CD14-positive monocyte (primary cell): Measurements from ENCODE around the gene DNPEP. TPM values are rescaled to one million over a fixed set of nuclear protein-coding genes. Genes with fewer than 3 reads are reported as not detected.

Experiments used
- DNase-seq, 3 donors: peaks; one replicate each; pipeline ENCODE4 v3.0.0-alpha.2; 2011 to 2022
- H2AFZ ChIP-seq: 2 replicates; pipeline ENCODE4 v1.6.0; 2012; ENCODE audit warnings: mild to moderate bottlenecking, low read depth, low read length, inconsistent platforms; ENCODE audit not compliant: insufficient read depth, poor library complexity, severe bottlenecking
- H3K27ac ChIP-seq, 2 donors: 1 replicate in 1 of 2; 2 replicates in 1 of 2; pipeline ENCODE4 v1.5.1; 2012 to 2013; ENCODE audit warnings: low read length in 2 of 2, control low read depth in 1 of 2, inconsistent platforms in 1 of 2, low read depth in 1 of 2, mild to moderate bottlenecking in 1 of 2
- H3K27me3 ChIP-seq, 2 donors: one replicate each; pipeline versions ENCODE4 v1.6.0 to v1.6.1; 2011 to 2013; ENCODE audit warnings: low read length in 2 of 2; ENCODE audit not compliant: control insufficient read depth in 2 of 2, insufficient read depth in 2 of 2
- H3K36me3 ChIP-seq, 2 donors: replicated peaks in 1 of 2; 1 replicate in 1 of 2; 2 replicates in 1 of 2; pipeline versions ENCODE4 v1.5.1 to v1.6.1; 2012 to 2013; ENCODE audit warnings: low read length in 2 of 2, control low read depth in 1 of 2, inconsistent platforms in 1 of 2, mild to moderate bottlenecking in 1 of 2; ENCODE audit not compliant: insufficient read depth in 2 of 2, control insufficient read depth in 1 of 2
- H3K4me1 ChIP-seq, 2 donors: 1 replicate in 1 of 2; 2 replicates in 1 of 2; pipeline versions ENCODE4 v1.5.1 to v1.6.1; 2012 to 2013; ENCODE audit warnings: low read length in 2 of 2, control low read depth in 1 of 2, inconsistent platforms in 1 of 2, mild to moderate bottlenecking in 1 of 2, moderate library complexity in 1 of 2; ENCODE audit not compliant: insufficient read depth in 2 of 2, control insufficient read depth in 1 of 2
- H3K4me2 ChIP-seq: replicated peaks from 2 replicates; pipeline ENCODE3; 2012; ENCODE audit warnings: low read length, moderate library complexity, mild to moderate bottlenecking; ENCODE audit not compliant: poor library complexity, severe bottlenecking; ENCODE audit errors: extremely low read depth
- H3K4me3 ChIP-seq, 3 experiments: fragments of 200-600 bp in 1 of 3; sonication (generic) in 1 of 3; replicated peaks in 1 of 3; 1 replicate in 2 of 3; 2 replicates in 1 of 3; pipeline ENCODE4 v1.5.1; 2011 to 2013; ENCODE audit warnings: low read length in 3 of 3, mild to moderate bottlenecking in 3 of 3, control low read depth in 2 of 3, low read depth in 2 of 3, inconsistent platforms in 1 of 3, moderate library complexity in 1 of 3
- H3K79me2 ChIP-seq: 2 replicates; pipeline ENCODE4 v1.6.0; 2012; ENCODE audit warnings: mild to moderate bottlenecking, control low read depth, inconsistent platforms, low read length, moderate library complexity; ENCODE audit not compliant: insufficient read depth
- H3K9ac ChIP-seq: 2 replicates; pipeline ENCODE4 v1.6.0; 2017; ENCODE audit warnings: low read length, mild to moderate bottlenecking; ENCODE audit not compliant: insufficient read depth, poor library complexity, severe bottlenecking
- H3K9me3 ChIP-seq, 2 donors: replicated peaks in 1 of 2; 1 replicate in 1 of 2; 2 replicates in 1 of 2; pipeline versions ENCODE4 v1.5.1 to v1.6.1; 2012 to 2013; ENCODE audit warnings: low read length in 2 of 2, control low read depth in 1 of 2; ENCODE audit not compliant: control insufficient read depth in 1 of 2, insufficient read depth in 1 of 2
- H4K20me1 ChIP-seq: 2 replicates; pipeline ENCODE4 v1.6.0; 2012; ENCODE audit warnings: mild to moderate bottlenecking, low read length, control low read depth, moderate library complexity; ENCODE audit not compliant: insufficient read depth
- H3K27ac Mint-ChIP-seq, 7 donors: one replicate each; pipeline ENCODE4 v1.8.0; 2020; ENCODE audit warnings: mild to moderate bottlenecking in 7 of 7, mixed read lengths in 7 of 7, moderate library complexity in 6 of 7, inconsistent platforms in 2 of 7
- H3K27me3 Mint-ChIP-seq, 3 donors: one replicate each; pipeline ENCODE4 v1.8.0; 2021 to 2022; ENCODE audit warnings: low read depth in 3 of 3, mild to moderate bottlenecking in 3 of 3, mixed read lengths in 3 of 3, moderate library complexity in 3 of 3, inconsistent platforms in 1 of 3
- H3K36me3 Mint-ChIP-seq, 2 donors: one replicate each; pipeline ENCODE4 v1.8.0; 2020; ENCODE audit warnings: mixed read lengths in 2 of 2, inconsistent platforms in 1 of 2, mild to moderate bottlenecking in 1 of 2
- H3K4me1 Mint-ChIP-seq: one replicate; pipeline ENCODE4 v1.8.0; 2020; ENCODE audit warnings: mild to moderate bottlenecking, mixed read lengths
- H3K4me3 Mint-ChIP-seq, 2 donors: one replicate each; pipeline ENCODE4 v1.8.0; 2020; ENCODE audit warnings: mild to moderate bottlenecking in 2 of 2, mixed read lengths in 2 of 2, moderate library complexity in 1 of 2
- H3K9me3 Mint-ChIP-seq, 7 donors: one replicate each; pipeline ENCODE4 v1.8.0; 2020 to 2022; ENCODE audit warnings: mixed read lengths in 7 of 7, mild to moderate bottlenecking in 6 of 7, moderate library complexity in 6 of 7, inconsistent platforms in 2 of 7
- WGBS: methylation state at CpG from one replicate; pipeline ENCODE4 v1.1.5; 2013; ENCODE audit warnings: missing lambda C conversion rate; ENCODE audit not compliant: insufficient coverage; 5-methylcytosine and 5-hydroxymethylcytosine counted together
- intact Hi-C, 2 donors: fragments of 100-400 bp; cut with micrococcal nuclease; formaldehyde crosslinking; loops; one replicate each; pipeline versions ENCODE4 v1.15.0 to v1.15.1; 2023
- polyA plus RNA-seq, 3 donors: library from polyadenylated mRNA; depleted of rRNA in 1 of 3; unstranded in 2 of 3; stranded (reverse) in 1 of 3; fragments of 300-500 nt in 2 of 3; fragments of >200 nt in 1 of 3; fragmentation: Illumina TruSeq in 2 of 3; gene quantifications; 1 replicate in 2 of 3; 2 replicates in 1 of 3; pipeline ENCODE4 v1.2.3, GENCODE V29; 2012 to 2021
- TF ChIP-seq, protein P1 (sequence below): fragments of 200-600 bp; IDR thresholded peaks from one replicate; pipeline ENCODE4 v1.8.0; 2022; ENCODE audit warnings: antibody characterized with exemption, mild to moderate bottlenecking

The DNPEP gene
- polyA plus RNA-seq, 3 donors = 51.6 to 83.1 (median 60.6) TPM

DNA sequence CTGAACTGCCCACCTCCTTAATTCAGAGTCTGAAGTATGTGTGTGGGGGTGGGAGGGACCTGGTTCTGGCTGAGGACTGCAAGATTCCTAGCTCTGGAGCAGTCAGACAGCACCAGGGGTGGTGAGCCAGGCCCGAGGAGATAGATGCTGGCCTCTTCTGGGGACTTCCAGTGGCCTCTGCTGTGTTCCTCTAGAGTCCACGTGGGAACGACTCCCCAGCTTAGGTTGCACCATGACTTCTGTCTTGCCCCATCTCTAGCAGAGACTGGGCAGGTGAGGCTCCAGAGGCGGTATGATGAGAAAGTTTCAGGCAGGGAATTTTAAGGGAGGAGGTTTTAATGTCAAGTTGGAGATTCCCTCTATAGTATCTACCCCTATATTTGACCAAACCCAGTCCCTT lies 33.1 kb downstream of the DNPEP start:
- H4K20me1 ChIP-seq = no peaks in the 10 kb centered on the region
- DNase-seq = no peak
- H3K4me1 ChIP-seq = peaks cover 30 to 33% of the 10 kb centered on the region in 2 donors
- no peaks in the 10 kb centered on the region for H3K79me2 ChIP-seq
- Mint-ChIP-seq H3K4me1 (peaks cover 36% of the 10 kb centered on the region), H3K27me3 (peaks cover 22 to 34% (median 34%) of the 10 kb centered on the region in 3 donors), H3K9me3 (peaks cover 0 to 9% (median 0%) of the 10 kb centered on the region in 7 donors), H3K27ac (peak overlapping the region in 1 of 7 donors; percentile 50), H3K4me3 (no peak overlapping the region), H3K36me3 (no peaks in the 10 kb centered on the region)
- H3K4me3 ChIP-seq = no peak overlapping the region
- no peak overlapping the region for H2AFZ ChIP-seq
- TF ChIP-seq, protein P1, sequence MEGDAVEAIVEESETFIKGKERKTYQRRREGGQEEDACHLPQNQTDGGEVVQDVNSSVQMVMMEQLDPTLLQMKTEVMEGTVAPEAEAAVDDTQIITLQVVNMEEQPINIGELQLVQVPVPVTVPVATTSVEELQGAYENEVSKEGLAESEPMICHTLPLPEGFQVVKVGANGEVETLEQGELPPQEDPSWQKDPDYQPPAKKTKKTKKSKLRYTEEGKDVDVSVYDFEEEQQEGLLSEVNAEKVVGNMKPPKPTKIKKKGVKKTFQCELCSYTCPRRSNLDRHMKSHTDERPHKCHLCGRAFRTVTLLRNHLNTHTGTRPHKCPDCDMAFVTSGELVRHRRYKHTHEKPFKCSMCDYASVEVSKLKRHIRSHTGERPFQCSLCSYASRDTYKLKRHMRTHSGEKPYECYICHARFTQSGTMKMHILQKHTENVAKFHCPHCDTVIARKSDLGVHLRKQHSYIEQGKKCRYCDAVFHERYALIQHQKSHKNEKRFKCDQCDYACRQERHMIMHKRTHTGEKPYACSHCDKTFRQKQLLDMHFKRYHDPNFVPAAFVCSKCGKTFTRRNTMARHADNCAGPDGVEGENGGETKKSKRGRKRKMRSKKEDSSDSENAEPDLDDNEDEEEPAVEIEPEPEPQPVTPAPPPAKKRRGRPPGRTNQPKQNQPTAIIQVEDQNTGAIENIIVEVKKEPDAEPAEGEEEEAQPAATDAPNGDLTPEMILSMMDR = no peak
- intact Hi-C loops = no loop called here
- 35% methylated on average over 3 of the region's 4 CpGs for WGBS
- H3K9ac ChIP-seq = no peak overlapping the region
- H3K27me3 ChIP-seq = peaks cover 5 to 24% of the 10 kb centered on the region in 2 donors
- H3K36me3 ChIP-seq = no peaks in the 10 kb centered on the region
- H3K27ac ChIP-seq = no peak overlapping the region
- no peaks in the 10 kb centered on the region for H3K9me3 ChIP-seq
- no peak overlapping the region for H3K4me2 ChIP-seq

DNA sequence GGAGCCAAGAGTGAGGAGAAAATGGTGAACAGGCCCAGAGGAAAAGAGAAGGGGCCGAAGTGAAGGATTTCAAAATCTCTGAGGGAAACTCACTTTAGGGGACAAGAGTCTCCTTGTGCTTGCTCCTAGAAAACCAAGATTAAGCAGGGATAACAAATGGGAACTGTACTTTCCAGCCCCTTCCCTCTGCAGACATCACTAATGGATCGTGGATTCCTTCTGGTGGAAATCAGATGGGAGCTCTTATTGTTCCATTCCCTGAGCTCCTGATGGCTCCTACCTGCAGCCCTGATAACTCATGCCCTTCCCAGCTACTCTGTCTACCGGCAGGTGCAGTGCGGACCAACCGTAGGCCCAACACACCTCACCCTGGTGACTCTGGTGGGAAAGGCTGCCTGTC lies 34.6 kb downstream of the DNPEP start:
- Mint-ChIP-seq H3K36me3 (no peaks in the 10 kb centered on the region), H3K4me1 (peaks cover 32% of the 10 kb centered on the region), H3K4me3 (no peak overlapping the region), H3K27me3 (peaks cover 12 to 34% (median 30%) of the 10 kb centered on the region in 3 donors), H3K9me3 (peaks cover 0 to 4% (median 0%) of the 10 kb centered on the region in 7 donors), H3K27ac (no peak overlapping the region)
- Histone ChIP-seq H3K9ac (no peak overlapping the region), H3K27ac (no peak overlapping the region), H3K9me3 (no peaks in the 10 kb centered on the region), H3K4me2 (no peak overlapping the region), H3K4me1 (peaks cover 23 to 24% of the 10 kb centered on the region in 2 donors), H3K36me3 (no peaks in the 10 kb centered on the region), H4K20me1 (no peaks in the 10 kb centered on the region), H3K27me3 (peaks cover 3 to 19% of the 10 kb centered on the region in 2 donors), H2AFZ (no peak overlapping the region), H3K79me2 (no peaks in the 10 kb centered on the region), H3K4me3 (no peak overlapping the region)
- 88% methylated on average over 5 of the region's 5 CpGs for WGBS
- DNase-seq = no peak
- TF ChIP-seq, protein P1 = no peak
- intact Hi-C loops = no loop called here
